Measurements from ENCODE around the gene ZMYND10. TPM values are rescaled to one million over a fixed set of nuclear protein-coding genes. Genes with fewer than 3 reads are reported as not detected.

ZMYND10 gene
- total RNA-seq, 1 donor from 2014 or later: not detected

- Histone ChIP-seq H3K27me3 (no peaks in the 10 kb centered on the region), H3K36me3 (no peaks in the 10 kb centered on the region), H3K27ac (no peak overlapping the region), H3K4me3 (no peak overlapping the region), H3K4me1 (no peaks in the 10 kb centered on the region), H3K9me3 (no peaks in the 10 kb centered on the region)
- DNase-seq (ENCODE audit: low spot score in 2 of 2): no peak
- intact Hi-C loops (cut with DNase I): no loop called here
- TF ChIP-seq, protein P1, sequence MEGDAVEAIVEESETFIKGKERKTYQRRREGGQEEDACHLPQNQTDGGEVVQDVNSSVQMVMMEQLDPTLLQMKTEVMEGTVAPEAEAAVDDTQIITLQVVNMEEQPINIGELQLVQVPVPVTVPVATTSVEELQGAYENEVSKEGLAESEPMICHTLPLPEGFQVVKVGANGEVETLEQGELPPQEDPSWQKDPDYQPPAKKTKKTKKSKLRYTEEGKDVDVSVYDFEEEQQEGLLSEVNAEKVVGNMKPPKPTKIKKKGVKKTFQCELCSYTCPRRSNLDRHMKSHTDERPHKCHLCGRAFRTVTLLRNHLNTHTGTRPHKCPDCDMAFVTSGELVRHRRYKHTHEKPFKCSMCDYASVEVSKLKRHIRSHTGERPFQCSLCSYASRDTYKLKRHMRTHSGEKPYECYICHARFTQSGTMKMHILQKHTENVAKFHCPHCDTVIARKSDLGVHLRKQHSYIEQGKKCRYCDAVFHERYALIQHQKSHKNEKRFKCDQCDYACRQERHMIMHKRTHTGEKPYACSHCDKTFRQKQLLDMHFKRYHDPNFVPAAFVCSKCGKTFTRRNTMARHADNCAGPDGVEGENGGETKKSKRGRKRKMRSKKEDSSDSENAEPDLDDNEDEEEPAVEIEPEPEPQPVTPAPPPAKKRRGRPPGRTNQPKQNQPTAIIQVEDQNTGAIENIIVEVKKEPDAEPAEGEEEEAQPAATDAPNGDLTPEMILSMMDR (IDR thresholded peaks at IDR 0.05): no peak
Measured at GRCh38 chr3:50374363-50375257, 29.1 kb upstream of the ZMYND10 start.

DNA sequence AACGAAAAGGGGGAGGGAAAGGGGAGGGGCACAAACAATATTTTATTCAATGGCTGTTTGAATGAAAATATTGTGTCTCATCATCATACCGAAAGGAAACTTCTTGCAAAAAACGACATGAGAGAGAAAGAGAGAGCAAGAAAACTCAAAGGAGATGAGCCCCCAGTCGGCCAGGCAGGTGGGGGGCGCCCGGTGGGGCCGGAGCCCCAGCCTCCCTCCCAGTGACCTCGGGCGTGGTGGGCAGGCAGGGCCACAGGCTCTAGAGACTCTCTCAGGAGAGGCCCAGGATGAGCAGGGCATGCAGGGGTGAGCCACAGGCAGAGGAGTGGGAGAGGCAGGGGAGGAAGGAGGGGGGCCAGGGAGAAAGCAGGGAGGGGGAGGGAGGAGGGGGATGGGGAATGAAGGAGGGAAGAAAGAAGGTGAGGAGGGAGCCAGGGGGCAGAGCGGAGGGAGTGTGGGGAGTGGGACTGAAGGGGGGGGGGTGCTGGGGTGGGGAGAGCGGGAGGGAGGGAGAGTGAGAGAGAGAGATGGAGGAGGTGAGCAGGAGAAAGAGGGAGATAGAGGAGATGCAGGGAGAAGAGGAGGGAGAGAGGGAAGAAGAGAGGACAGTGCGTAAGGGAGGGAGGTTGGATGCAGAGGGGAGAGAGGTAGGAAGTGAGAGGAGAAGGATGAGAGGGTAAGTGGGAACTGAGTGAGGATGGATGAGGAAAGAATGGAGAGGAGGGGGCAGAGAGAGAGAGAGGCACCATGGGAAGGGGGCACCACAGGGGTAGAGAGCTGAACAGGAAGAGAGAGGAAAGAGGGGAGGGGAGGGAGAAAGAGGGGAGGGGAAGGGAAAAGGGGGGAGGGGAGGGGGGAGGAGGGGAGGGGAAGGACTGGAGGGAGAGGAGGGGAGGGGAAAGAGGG, 27.9 kb upstream of the ZMYND10 start:
- H3K9me3 ChIP-seq: no peaks in the 10 kb centered on the region
- H3K36me3 ChIP-seq: no peaks in the 10 kb centered on the region
- intact Hi-C loops (cut with DNase I): no loop called here
- DNase-seq (ENCODE audit: low spot score in 2 of 2): no peak
- TF ChIP-seq, protein P1 (IDR thresholded peaks at IDR 0.05): no peak
- no peak overlapping the region for H3K4me3 ChIP-seq
- H3K4me1 ChIP-seq: no peaks in the 10 kb centered on the region
- H3K27ac ChIP-seq: no peak overlapping the region
- H3K27me3 ChIP-seq: no peaks in the 10 kb centered on the region

DNA sequence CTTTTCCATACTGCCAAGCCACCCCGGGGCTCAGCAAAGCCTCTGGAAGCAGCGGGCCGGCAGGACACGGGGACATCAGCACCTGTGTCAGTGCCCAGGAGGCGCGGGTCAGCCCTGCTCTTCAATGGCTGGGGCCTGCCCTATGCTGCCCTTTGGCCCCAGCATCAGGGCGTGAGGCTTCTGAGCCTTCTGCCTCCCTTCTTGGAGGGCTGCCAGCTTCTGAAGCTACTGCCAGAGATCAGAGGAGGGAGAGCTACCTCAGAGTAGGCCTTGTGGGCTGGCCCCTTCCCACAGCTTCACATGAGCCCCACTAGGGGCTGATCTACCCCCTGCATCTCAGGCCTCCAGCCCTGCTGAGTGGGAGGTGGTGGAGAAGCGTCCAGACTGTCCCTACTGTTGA, 26.8 kb upstream of the ZMYND10 start:
- Histone ChIP-seq H3K9me3 (no peaks in the 10 kb centered on the region), H3K4me1 (no peaks in the 10 kb centered on the region), H3K4me3 (no peak overlapping the region), H3K27ac (no peak overlapping the region), H3K36me3 (no peaks in the 10 kb centered on the region), H3K27me3 (no peaks in the 10 kb centered on the region)
- DNase-seq (ENCODE audit: low spot score in 2 of 2): no peak
- TF ChIP-seq, protein P1 (IDR thresholded peaks at IDR 0.05): no peak
- intact Hi-C loops (cut with DNase I): no loop called here

GRCh38 chr3:50371133-50371685, 25.7 kb upstream of the ZMYND10 start:
- no peaks in the 10 kb centered on the region for H3K27me3 ChIP-seq
- no peaks in the 10 kb centered on the region for H3K36me3 ChIP-seq
- intact Hi-C loops (cut with DNase I): no loop called here
- no peak overlapping the region for H3K27ac ChIP-seq
- H3K4me3 ChIP-seq: no peak overlapping the region
- H3K9me3 ChIP-seq: no peaks in the 10 kb centered on the region
- TF ChIP-seq, protein P1 (IDR thresholded peaks at IDR 0.05): no peak
- no peaks in the 10 kb centered on the region for H3K4me1 ChIP-seq
- DNase-seq (ENCODE audit: low spot score in 2 of 2): no peak

DNA sequence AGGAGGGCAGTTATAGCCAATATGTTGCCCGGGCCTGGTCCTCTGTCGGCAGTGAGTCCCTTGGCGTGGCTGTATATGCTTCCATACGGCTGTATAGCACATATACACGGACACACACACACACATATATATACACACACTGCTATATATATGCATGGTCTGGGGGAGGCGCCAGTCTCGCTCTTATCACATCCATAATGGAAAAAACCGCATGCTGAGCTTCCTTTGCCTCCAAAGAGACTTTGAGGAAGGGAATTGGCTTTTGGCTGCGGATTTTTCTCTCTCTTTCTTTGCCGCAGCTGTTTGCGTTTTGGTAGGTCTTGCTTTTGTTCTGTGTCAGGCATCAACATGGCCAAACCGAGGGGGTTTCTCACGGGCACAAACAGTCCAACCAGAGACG, 25.1 kb upstream of the ZMYND10 start:
- H3K27ac ChIP-seq: no peak overlapping the region
- intact Hi-C loops (cut with DNase I): no loop called here
- DNase-seq (ENCODE audit: low spot score in 2 of 2): no peak

More for the DNA sequence above, 25.1 kb upstream of the ZMYND10 start:
- Histone ChIP-seq H3K9me3 (no peaks in the 10 kb centered on the region), H3K4me3 (no peak overlapping the region), H3K27me3 (no peaks in the 10 kb centered on the region), H3K4me1 (peaks cover 0 to 3% of the 10 kb centered on the region in 2 donors), H3K36me3 (no peaks in the 10 kb centered on the region)
- TF ChIP-seq, protein P1 (IDR thresholded peaks at IDR 0.05): no peak

Measured in ascending aorta (tissue), 2 donors.